GM19035 (cell line): ENCODE results near the gene MORN1.

Source experiments
- ATAC-seq: cut with Tn5 transposase; IDR thresholded peaks from one replicate; pipeline ENCODE4 v1.9.1; 2021; ENCODE audit not compliant: unreplicated experiment

The MORN1 gene

GRCh38 chr1:2311184-2312032 is 79.9 kb downstream of the MORN1 start:
- no peak for ATAC-seq

GRCh38 chr1:2310332-2311183 is 80.8 kb downstream of the MORN1 start:
- no peak for ATAC-seq

GRCh38 chr1:2308844-2309243 is 82.5 kb downstream of the MORN1 start:
- no peak for ATAC-seq

- no peak for ATAC-seq
Measured at GRCh38 chr1:2307972-2308371, 83.4 kb downstream of the MORN1 start.

GRCh38 chr1:2307064-2307605 is 84.2 kb downstream of the MORN1 start:
- no peak for ATAC-seq

- no peak for ATAC-seq
Measured at GRCh38 chr1:2306151-2306978, 85.0 kb downstream of the MORN1 start.

- ATAC-seq: no peak
Measured at GRCh38 chr1:2304921-2305681, 86.3 kb downstream of the MORN1 start.

GRCh38 chr1:2304282-2304681 is 87.1 kb downstream of the MORN1 start:
- ATAC-seq: no peak

- ATAC-seq: no peak
Measured at GRCh38 chr1:2303781-2304180, 87.6 kb downstream of the MORN1 start.

GRCh38 chr1:2303016-2303775 is 88.2 kb downstream of the MORN1 start:
- no peak for ATAC-seq

- ATAC-seq: no peak
Measured at GRCh38 chr1:2302292-2302925, 88.9 kb downstream of the MORN1 start.

- no peak for ATAC-seq
Measured at GRCh38 chr1:2301607-2302291, 89.6 kb downstream of the MORN1 start.

- peak; percentile 51 for ATAC-seq
Measured at GRCh38 chr1:2300851-2301606, 90.3 kb downstream of the MORN1 start.

- peak; percentile 74 for ATAC-seq
Measured at GRCh38 chr1:2300004-2300771, 91.2 kb downstream of the MORN1 start.

GRCh38 chr1:2299131-2299627 is 92.2 kb downstream of the MORN1 start:
- no peak for ATAC-seq

- ATAC-seq: no peak
Measured at GRCh38 chr1:2298685-2299084, 92.7 kb downstream of the MORN1 start.
